A549 treated with Hydrocortisone at 1 μM for 4 hours (cell line): ENCODE data around the gene MAS1L. TPM values are rescaled to one million over a fixed set of nuclear protein-coding genes. Genes with fewer than 3 reads are reported as not detected.

ENCODE experiments used
- total RNA-seq: library from RNA; stranded (reverse); fragments of 200-300 nt; extraction: Qiagen RNA extraction; gene quantifications from 5 replicates; pipeline ENCODE4 v1.2.3, GENCODE V29; 2022

MAS1L gene
- total RNA-seq: not detected in 5 replicates

GRCh38 chr6:29487660-29488059, at the start of gene MAS1L:
Gene MAS1L, minus strand, starts transcription at chr6:29487956. Its CDS starts 54 bp downstream, at chr6:29487902.

GRCh38 chr6:29456971-29457370, 30.8 kb downstream of the MAS1L start, which contains the start of the genes OR11A1 and OR2H1:
Gene OR11A1, minus strand, starts transcription at chr6:29457071. Its CDS starts 29,430 bp downstream, at chr6:29427641.
Gene OR2H1, plus strand, starts transcription at chr6:29457155. Its CDS starts 4,615 bp downstream, at chr6:29461770.

GRCh38 chr6:29439006-29439405, 48.8 kb downstream of the MAS1L start, which contains the start of gene OR10C1:
Gene OR10C1, plus strand, starts transcription at chr6:29439306. Its CDS starts 710 bp downstream, at chr6:29440016.

Other genes starting within 250 kb of the MAS1L start
- not detected in 5 replicates for gene OR14J1, start 186.3 kb downstream of the MAS1L start, total RNA-seq
- gene OR5V1, start 119.1 kb downstream of the MAS1L start, total RNA-seq: not detected in 5 replicates
- not detected in 5 replicates for gene OR12D3, start 112.7 kb downstream of the MAS1L start, total RNA-seq
- gene OR12D2, start 92.3 kb downstream of the MAS1L start, total RNA-seq: not detected in 5 replicates
- not detected in 5 replicates for gene OR12D1, start 73.0 kb downstream of the MAS1L start, total RNA-seq
- not detected in 5 replicates for gene OR10C1, start 48.6 kb downstream of the MAS1L start, total RNA-seq
- not detected in 5 replicates for gene OR11A1, start 30.9 kb downstream of the MAS1L start, total RNA-seq
- gene OR2H1, start 30.8 kb downstream of the MAS1L start, total RNA-seq: not detected in 5 replicates
- 0.31 to 0.97 TPM (median 0.61 TPM) in 5 replicates for gene UBD, start 71.8 kb upstream of the MAS1L start, total RNA-seq
- gene OR2H2, start 97.2 kb upstream of the MAS1L start, total RNA-seq: not detected in 5 replicates
- gene GABBR1, start 145.2 kb upstream of the MAS1L start, total RNA-seq: 3.7 to 5.8 TPM (median 4.8 TPM) in 5 replicates
- not detected in 5 replicates for gene MOG, start 169.1 kb upstream of the MAS1L start, total RNA-seq
- gene ZFP57, start 193.2 kb upstream of the MAS1L start, total RNA-seq: not detected in 5 replicates
- 3.6 to 4.4 TPM (median 4.2 TPM) in 5 replicates for gene HLA-F, start 235.5 kb upstream of the MAS1L start, total RNA-seq